NCI-H1048 (cell line): ENCODE data around the gene TIGIT.

Experiments used
- DNase-seq: peaks from one replicate; lab custom pipeline; 2025; lab: John Stamatoyannopoulos, UW

The TIGIT gene

GRCh38 chr3:114351123-114351821, 57.4 kb downstream of the TIGIT start:
- DNase-seq, result no peak

DNA sequence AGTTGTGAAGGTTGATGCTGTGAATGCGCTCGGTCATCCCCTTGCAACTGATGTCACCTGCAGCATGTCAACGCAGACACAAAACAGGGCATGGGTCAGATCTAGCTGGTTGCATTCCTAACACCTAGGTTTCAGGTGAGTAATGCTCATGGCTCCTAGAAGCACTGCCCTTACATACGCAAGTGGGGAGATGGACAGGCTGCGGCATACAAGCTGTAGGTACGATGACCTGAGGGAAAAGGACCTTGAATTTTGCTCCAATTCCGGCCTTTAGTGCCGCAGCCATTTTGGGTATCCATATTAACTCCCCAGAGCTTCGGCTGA, 58.0 kb downstream of the TIGIT start:
- no peak for DNase-seq

DNA sequence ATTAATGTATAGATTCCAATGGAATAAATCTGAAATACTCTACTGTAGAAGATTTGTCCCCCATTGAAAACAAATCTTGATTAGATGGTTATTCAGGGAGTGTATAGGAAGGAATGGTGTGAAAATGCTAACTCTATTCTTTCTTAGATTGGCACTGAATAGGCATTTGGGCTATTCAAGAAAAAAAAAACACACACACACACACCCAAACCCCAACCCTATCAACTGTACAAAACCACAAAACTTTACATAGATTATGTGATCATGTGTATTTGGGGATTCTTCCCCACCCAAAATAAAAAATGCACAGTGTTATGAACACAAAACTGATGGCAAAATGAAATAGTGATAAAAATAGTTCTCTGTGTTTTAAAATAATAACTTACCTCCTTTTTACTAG, 61.8 kb downstream of the TIGIT start:
- DNase-seq, result no peak

DNA sequence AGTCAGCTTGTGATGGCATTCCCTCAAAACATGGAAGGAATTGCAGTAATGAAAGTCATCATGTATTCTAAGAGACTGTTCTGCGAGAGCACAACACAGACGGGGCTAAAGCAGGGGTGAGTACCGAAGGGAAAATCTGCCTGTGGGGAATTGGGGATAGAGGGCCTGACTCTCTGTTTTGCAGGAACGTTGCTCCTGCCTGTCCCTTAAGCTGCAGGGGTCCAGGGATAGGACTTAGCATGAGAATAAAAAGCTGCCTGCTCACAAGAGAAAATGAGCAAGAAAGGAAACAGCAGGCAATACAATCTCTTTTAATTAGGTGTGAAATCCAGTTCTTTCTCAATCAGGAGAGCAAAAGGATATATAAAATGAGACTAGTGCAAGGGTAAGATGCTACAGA, 62.2 kb downstream of the TIGIT start:
- DNase-seq, result no peak

GRCh38 chr3:114356525-114356924, 62.7 kb downstream of the TIGIT start:
- DNase-seq, result no peak
